Measurements from ENCODE around the gene NCBP1. TPM values are rescaled to one million over a fixed set of nuclear protein-coding genes. Genes with fewer than 3 reads are reported as not detected.
"Not testable (repeated sequence)": the region's sequence is repeated elsewhere in the genome, so short reads cannot be mapped to it uniquely, and the experiment has no call there.

Gene NCBP1
- total RNA-seq, 1 experiment from 2014 or later: 59.7 TPM

- ChIA-PET POLR2A (interaction anchor here (1.0 to 1.8 kb wide), 3 partner anchors 65 to 285 kb away, joined by 6 to 12 read pairs (median 9); partner anchors contain the start of genes ANP32B, NCBP1, TRMO and TSTD2), CTCF (no interaction called here)
- H3K27me3 Mint-ChIP-seq (ENCODE audit: insufficient read depth, unreplicated experiment): no peaks in the 10 kb centered on the region
- TSS peak; percentile 89 for BruUV-seq (replicated peaks)
- peaks cover 42% of the 10 kb centered on the region for H3K4me1 Mint-ChIP-seq (ENCODE audit: low read depth, unreplicated experiment)
- Histone ChIP-seq H3K36me3 (ENCODE audit: control insufficient read depth, insufficient read depth, low read length) (no peaks in the 10 kb centered on the region), H3K4me3 (ENCODE audit: low read depth, low read length) (peak overlapping the region; percentile 25), H3K9me3 (no peaks in the 10 kb centered on the region), H3K27me3 (replicated peaks; ENCODE audit: control insufficient read depth, insufficient read depth, low read length) (no peaks in the 10 kb centered on the region), H3K4me1 (peaks cover 17% of the 10 kb centered on the region)
- H3K4me3 Mint-ChIP-seq (ENCODE audit: unreplicated experiment): peak overlapping the region; percentile 78
- no peak for TF ChIP-seq CTCF (IDR thresholded peaks at IDR 0.05; ENCODE audit: insufficient read depth in 1 of 2, low read depth in 1 of 2, low read length in 1 of 2, severe bottlenecking in 1 of 2, unreplicated experiment in 1 of 2)
- DNase-seq: no peak
- peak overlapping the region; percentile 68 for H3K27ac Mint-ChIP-seq (ENCODE audit: unreplicated experiment)
- H3K9me3 Mint-ChIP-seq (ENCODE audit: unreplicated experiment): no peaks in the 10 kb centered on the region
- intact Hi-C loops (cut with micrococcal nuclease; ENCODE audit: unreplicated experiment): loop anchor here (2.0 to 5.0 kb wide), 2 partner anchors 65 to 204 kb away; partner anchors contain the start of genes NCBP1 and TSTD2
- H3K36me3 Mint-ChIP-seq (ENCODE audit: insufficient read depth, unreplicated experiment): peaks cover 9% of the 10 kb centered on the region
Measured at GRCh38 chr9:97697837-97698236, 64.2 kb downstream of the NCBP1 start.

DNA sequence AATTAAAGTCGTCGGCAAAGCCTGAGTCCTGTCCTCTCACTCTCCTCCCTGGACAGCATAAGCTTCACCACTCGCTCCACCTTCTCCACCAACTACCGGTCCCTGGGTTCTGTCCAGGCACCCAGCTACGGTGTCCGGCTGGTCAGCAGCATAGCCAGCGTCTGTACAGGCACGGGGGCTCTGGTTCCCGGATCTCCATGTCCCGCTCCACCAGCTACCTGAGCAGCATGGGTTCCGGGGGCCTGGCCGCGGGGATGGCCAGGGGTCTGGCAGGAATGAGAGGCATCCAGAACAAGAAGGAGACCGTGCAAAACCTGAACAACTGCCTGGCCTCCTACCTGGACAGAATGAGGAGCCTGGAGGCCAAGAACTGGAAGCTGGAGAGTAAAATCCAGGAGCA, 65.2 kb downstream of the NCBP1 start:
- no peak overlapping the region for H3K4me3 ChIP-seq (ENCODE audit: low read depth, low read length)
- no peak overlapping the region for H3K4me3 Mint-ChIP-seq (ENCODE audit: unreplicated experiment)
- H3K27me3 Mint-ChIP-seq (ENCODE audit: insufficient read depth, unreplicated experiment): no peaks in the 10 kb centered on the region
- BruUV-seq (replicated peaks): no TSS peak
- CTCF ChIA-PET: no interaction called here
- peaks cover 44% of the 10 kb centered on the region for H3K4me1 Mint-ChIP-seq (ENCODE audit: low read depth, unreplicated experiment)
- H3K27ac Mint-ChIP-seq (ENCODE audit: unreplicated experiment): peak overlapping the region; percentile 25
- H3K9me3 ChIP-seq: no peaks in the 10 kb centered on the region
- intact Hi-C loops (cut with micrococcal nuclease; ENCODE audit: unreplicated experiment): loop anchor here (5.0 kb wide), 1 partner anchor 203 kb away; no protein-coding TSS in a partner anchor
- H3K27me3 ChIP-seq (replicated peaks; ENCODE audit: control insufficient read depth, insufficient read depth, low read length): no peaks in the 10 kb centered on the region
- H3K9me3 Mint-ChIP-seq (ENCODE audit: unreplicated experiment): no peaks in the 10 kb centered on the region
- POLR2A ChIA-PET: interaction anchor here (0.6 kb wide), 1 partner anchor 1308 kb away, joined by 9 read pairs; no protein-coding TSS in a partner anchor
- H3K36me3 Mint-ChIP-seq (ENCODE audit: insufficient read depth, unreplicated experiment): peaks cover 5% of the 10 kb centered on the region
- TF ChIP-seq CTCF (IDR thresholded peaks at IDR 0.05; ENCODE audit: insufficient read depth in 1 of 2, low read depth in 1 of 2, low read length in 1 of 2, severe bottlenecking in 1 of 2, unreplicated experiment in 1 of 2): no peak
- no peak for DNase-seq
- no peaks in the 10 kb centered on the region for H3K36me3 ChIP-seq (ENCODE audit: control insufficient read depth, insufficient read depth, low read length)
- H3K4me1 ChIP-seq: peaks cover 25% of the 10 kb centered on the region

GRCh38 chr9:97699281-97699680, 65.7 kb downstream of the NCBP1 start:
- H3K9me3 Mint-ChIP-seq (ENCODE audit: unreplicated experiment); POLR2A ChIA-PET; H3K4me3 Mint-ChIP-seq (ENCODE audit: unreplicated experiment); H3K36me3 Mint-ChIP-seq (ENCODE audit: insufficient read depth, unreplicated experiment); CTCF ChIA-PET; DNase-seq; BruUV-seq (replicated peaks); H3K27me3 Mint-ChIP-seq (ENCODE audit: insufficient read depth, unreplicated experiment); H3K36me3 ChIP-seq (ENCODE audit: control insufficient read depth, insufficient read depth, low read length); H3K9me3 ChIP-seq; H3K4me3 ChIP-seq (ENCODE audit: low read depth, low read length); H3K27me3 ChIP-seq (replicated peaks; ENCODE audit: control insufficient read depth, insufficient read depth, low read length): not testable (repeated sequence)
- Mint-ChIP-seq H3K4me1 (ENCODE audit: low read depth, unreplicated experiment) (peaks cover 43% of the 10 kb centered on the region), H3K27ac (ENCODE audit: unreplicated experiment) (peak overlapping the region; percentile 25)
- peaks cover 29% of the 10 kb centered on the region for H3K4me1 ChIP-seq
- intact Hi-C loops (cut with micrococcal nuclease; ENCODE audit: unreplicated experiment): loop anchor here (5.0 kb wide), 1 partner anchor 203 kb away; no protein-coding TSS in a partner anchor

DNA sequence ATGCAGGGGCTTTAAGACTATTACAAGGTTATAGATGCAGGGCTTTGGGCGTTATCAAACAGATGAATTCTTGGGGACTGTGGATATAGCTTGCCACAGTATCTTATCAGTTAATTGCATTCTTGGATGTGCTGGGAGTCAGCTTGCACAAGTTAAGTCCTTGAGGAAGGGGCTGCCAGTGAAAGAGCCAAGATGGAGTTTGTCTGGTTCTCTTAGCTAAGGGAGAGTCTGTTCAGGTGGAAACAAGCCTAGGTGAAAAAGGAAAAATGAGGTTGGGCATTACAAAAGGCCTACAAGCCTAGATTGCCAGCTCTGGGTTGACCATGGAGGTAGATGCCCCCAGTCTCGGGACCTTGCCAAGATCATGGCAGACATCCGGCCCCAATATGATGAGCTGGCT, 66.2 kb downstream of the NCBP1 start:
- intact Hi-C loops (cut with micrococcal nuclease; ENCODE audit: unreplicated experiment): loop anchor here (5.0 kb wide), 1 partner anchor 202 kb away; no protein-coding TSS in a partner anchor
- BruUV-seq (replicated peaks); H3K36me3 ChIP-seq (ENCODE audit: control insufficient read depth, insufficient read depth, low read length); H3K27ac Mint-ChIP-seq (ENCODE audit: unreplicated experiment); H3K9me3 Mint-ChIP-seq (ENCODE audit: unreplicated experiment); H3K9me3 ChIP-seq; H3K4me3 ChIP-seq (ENCODE audit: low read depth, low read length); CTCF ChIA-PET; H3K27me3 ChIP-seq (replicated peaks; ENCODE audit: control insufficient read depth, insufficient read depth, low read length); H3K36me3 Mint-ChIP-seq (ENCODE audit: insufficient read depth, unreplicated experiment); H3K4me3 Mint-ChIP-seq (ENCODE audit: unreplicated experiment); H3K27me3 Mint-ChIP-seq (ENCODE audit: insufficient read depth, unreplicated experiment); POLR2A ChIA-PET; DNase-seq: not testable (repeated sequence)
- peaks cover 34% of the 10 kb centered on the region for H3K4me1 ChIP-seq
- H3K4me1 Mint-ChIP-seq (ENCODE audit: low read depth, unreplicated experiment): peaks cover 37% of the 10 kb centered on the region

Measured in Caco-2 (cell line).